GM18520 (cell line): Measurements from ENCODE around the gene ABTB2.

Experiments
- ATAC-seq: cut with Tn5 transposase; IDR thresholded peaks from one replicate; pipeline ENCODE4 v1.9.1; 2021; ENCODE audit not compliant: unreplicated experiment

The ABTB2 gene

DNA sequence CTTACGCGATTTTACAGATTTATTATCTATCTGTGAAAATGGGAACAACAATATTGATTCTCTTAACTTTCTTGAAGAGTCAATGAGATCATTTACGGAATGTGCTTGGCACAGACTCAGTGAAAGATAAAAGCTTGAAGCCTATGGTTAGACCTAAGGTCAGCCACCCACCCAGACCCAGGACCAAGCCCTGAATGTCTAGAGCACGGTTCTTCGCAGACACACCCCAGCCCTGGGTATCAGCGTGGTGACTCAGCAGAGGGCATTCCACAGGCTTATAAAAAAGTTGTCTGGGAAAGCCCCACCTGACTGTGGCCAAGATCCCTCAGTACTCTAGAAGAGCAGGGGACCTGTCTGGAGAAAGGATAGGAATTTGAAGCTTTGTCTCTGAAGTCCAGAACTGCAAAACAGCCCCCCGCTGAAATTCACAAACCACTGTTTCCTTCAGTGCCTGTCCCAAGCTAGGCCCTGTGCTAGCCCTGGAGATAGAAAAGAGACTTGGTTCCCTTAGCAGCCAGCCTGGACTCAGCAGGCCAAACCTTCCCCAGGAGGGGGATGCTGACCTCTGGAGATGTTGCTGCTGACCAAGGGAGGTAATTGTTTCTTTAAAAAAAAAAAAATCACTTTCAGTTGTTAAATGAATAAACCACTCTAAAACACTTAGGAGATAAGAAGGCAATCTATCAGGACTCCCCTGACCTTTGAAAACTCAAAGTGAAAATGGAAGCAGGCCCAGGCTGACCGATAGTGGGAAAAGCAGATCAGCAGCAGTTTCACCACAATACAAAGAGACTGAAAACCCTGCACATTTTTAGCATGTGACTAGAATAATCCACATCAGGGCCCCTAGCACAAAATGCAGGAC lies 114.0 kb downstream of the ABTB2 start:
- peak; percentile 75 for ATAC-seq

DNA sequence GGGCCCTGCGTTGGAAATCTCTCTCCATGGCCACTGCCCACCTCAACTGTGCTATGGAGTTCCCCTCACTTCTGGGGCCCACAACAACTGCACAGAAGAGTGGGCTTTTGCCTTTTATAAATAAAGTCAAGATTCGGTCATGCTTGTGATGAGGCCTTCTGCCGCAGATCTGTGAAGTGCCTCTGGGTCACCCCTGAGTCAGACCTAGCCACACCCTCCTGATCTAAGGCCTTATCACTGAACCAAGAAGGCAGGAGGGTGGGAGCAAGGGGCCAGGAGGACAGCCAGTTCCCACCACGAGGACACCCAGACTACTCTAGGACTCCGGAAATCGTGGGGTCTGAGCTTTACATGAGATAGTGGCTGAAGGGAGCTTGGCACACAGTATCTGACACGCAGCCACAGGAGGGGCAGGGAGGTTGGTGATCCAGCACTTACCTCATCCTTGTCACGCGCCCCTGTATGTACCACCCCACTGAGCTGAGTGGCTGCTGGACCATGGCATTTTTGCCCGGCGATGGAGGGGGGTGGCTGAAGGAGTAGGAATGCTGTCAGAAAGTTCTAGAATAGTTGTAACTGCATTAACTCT lies 115.7 kb downstream of the ABTB2 start:
- no peak for ATAC-seq

DNA sequence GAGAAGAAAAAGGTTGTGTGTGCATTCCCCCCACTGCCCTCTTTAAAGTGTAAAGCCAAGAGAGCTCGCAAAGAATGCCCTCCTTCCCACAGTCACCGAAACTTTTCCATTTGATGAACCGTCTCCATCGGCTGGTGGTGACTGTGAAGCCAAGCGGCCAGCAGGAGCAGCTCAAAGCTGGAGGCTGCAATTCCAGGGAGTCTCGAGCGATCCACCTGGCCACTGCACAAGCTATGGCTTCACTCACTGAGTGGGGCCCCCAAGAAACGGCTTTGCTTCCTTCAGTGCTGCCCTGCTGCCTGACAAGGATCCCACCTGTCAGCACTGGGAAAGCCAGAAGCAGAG lies 117.7 kb downstream of the ABTB2 start:
- no peak for ATAC-seq

GRCh38 chr11:34239465-34240149 lies 118.2 kb downstream of the ABTB2 start:
- ATAC-seq: peak; percentile 23

GRCh38 chr11:34238966-34239365 lies 118.8 kb downstream of the ABTB2 start:
- ATAC-seq: no peak

- ATAC-seq: no peak
These were observed 119.3 kb downstream of the ABTB2 start for GRCh38 chr11:34238533-34238932.

GRCh38 chr11:34236572-34236971 lies 121.2 kb downstream of the ABTB2 start:
- ATAC-seq: no peak

DNA sequence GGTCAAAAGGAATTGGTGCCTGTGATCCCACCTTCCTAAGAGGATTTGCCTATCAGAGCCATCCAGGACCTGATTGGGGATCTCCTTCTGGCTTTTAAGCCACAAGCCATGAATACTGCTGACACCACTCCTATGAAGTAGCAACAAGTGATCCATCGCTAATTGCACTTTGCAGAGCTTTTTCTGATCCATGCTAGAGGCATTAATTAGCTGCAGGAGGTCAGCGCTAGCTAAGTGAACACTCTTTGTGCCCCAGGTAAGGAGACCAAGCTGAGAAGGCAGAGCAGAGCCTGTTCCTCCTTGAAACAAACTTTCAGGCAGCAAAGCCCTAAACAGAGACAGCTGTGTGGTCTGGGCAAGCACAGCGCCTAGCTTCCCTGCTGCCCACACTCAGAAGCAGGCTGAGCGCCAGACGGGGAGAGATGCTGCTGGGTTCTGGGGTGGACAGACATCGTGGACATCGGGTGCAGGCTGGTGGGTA lies 122.2 kb downstream of the ABTB2 start:
- no peak for ATAC-seq

DNA sequence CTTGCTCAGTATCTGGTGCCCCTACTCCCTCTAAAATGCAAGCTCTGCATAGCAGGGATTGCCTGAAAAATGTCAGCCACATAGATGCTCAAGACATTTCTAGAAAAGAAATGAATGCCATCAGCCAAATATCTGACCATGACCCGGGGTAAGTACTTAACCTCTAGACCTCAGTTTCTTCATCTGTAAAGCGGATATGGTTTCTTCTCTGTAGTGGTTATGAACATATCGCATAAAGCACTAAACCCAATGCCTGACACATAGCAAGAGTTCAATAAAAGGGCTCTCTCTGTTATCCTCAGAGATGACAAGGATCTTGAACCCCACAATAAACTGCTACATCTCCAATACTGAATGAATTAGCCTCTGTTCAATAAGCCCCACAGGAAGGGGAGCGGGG lies 122.6 kb downstream of the ABTB2 start:
- peak; percentile 36 for ATAC-seq

DNA sequence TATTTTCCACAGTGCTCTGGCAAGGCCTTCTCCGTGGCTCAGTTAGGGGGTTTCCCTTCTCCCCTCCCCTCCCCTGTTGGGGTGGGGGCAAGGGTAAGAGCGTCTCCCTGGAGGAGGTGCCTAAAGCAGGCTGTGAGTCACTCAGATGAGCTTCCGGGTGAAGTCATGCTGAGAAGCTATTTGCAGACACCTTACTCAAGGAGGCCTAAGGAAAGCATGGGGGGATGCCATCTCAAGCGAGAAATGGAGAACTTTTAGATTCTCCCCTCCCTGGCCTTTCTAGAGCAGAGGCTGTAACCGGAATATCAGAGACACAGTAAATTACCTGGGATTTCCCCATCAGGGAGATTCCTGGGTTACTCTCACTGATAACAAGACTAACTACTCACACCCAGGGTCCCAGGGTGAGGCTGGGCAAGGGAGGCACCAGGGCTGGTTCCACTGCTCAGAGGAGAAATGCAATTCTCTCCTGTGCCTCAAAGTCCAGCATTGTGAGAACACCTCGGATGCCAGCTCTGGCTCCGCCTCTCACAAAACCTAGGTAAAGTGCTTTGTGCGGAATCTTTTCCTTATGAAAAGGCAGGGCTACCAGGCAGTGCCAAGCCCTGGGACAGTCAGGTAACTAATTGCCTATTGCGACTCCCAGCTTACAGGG lies 123.6 kb downstream of the ABTB2 start:
- ATAC-seq: peak; percentile 48

GRCh38 chr11:34233215-34233614 lies 124.6 kb downstream of the ABTB2 start:
- ATAC-seq: no peak

- ATAC-seq: no peak
These were observed 125.0 kb downstream of the ABTB2 start for GRCh38 chr11:34232807-34233206.

- ATAC-seq: no peak
These were observed 131.6 kb downstream of the ABTB2 start for GRCh38 chr11:34226210-34226609.

DNA sequence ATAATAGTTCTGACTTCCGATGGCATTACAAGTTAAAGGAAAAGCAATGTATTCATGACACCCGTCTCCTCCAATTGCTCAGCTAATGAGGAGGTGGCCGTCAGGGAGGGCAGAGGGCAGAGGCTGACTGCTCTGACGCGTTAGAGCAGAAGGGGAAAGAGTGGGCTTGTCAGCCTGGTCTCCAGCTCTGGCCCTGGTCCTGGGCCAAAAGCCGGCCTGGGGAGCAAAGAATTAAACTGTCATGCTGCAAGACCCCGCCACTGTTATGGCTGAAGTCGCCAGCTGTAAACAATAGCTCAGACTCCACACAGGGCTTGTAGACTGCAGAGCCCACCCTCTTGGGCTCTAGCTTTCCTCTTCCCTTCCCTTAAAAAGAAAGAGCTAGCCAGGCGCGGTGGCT lies 132.7 kb downstream of the ABTB2 start:
- ATAC-seq: no peak

- no peak for ATAC-seq
These were observed 133.3 kb downstream of the ABTB2 start for GRCh38 chr11:34224434-34224966.

DNA sequence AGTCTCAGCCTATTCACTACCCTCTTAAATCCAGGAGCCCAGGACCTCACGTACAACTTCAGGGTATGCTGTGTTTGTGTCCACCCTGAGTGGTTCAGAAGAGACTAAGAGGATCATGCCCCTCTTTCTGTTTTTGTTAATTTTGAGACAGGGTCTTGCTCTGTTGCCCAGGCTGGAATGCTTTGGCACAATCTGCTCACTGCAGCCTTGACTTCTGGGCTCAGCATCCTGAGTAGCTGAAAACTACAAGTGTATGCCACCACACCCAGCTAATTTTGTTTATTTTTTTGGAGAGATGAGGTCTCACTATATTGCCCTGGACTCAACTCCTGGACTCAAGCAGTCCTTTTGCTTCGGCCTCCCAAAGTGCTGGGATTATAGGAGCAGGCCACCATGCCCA lies 133.9 kb downstream of the ABTB2 start:
- ATAC-seq: no peak

- ATAC-seq: no peak
These were observed 134.6 kb downstream of the ABTB2 start for GRCh38 chr11:34223021-34223813.

DNA sequence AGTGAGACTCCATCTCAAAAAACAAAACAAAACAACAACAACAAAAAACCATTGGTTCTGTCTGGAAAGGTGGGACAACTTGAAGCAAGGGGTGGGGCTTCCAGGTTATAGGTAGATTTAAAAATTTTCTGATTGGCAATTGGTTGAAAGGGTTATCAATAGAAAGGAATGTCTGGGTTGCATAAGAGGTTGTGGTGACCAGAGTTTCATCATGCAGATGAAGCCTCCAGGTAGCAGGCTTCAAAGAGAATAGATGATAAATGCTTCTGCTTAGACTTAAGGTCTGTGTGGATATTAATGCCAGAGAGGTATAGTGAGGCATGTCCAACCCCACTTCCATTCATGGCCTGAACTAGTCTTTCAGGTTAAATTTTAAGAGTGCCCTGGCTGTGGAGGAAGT lies 135.8 kb downstream of the ABTB2 start:
- ATAC-seq: no peak

GRCh38 chr11:34219941-34220370 lies 137.9 kb downstream of the ABTB2 start:
- no peak for ATAC-seq

GRCh38 chr11:34219279-34219678 lies 138.5 kb downstream of the ABTB2 start:
- ATAC-seq: no peak
